D721Med (cell line): Measurements from ENCODE around the gene CDC42EP5.

Source experiments
- DNase-seq: peaks from one replicate; pipeline ENCODE4 v3.0.0; 2011; ENCODE audit warnings: low spot score; ENCODE audit not compliant: insufficient read length
- FAIRE-seq: peaks from 2 replicates; lab custom pipeline; 2011; peaks lifted over from hg19 to GRCh38; lab: Jason Lieb, UNC
- TF ChIP-seq, protein P1 (sequence below): IDR thresholded peaks from 2 replicates; pipeline ENCODE4 v1.5.1; 2012; ENCODE audit warnings: mild to moderate bottlenecking, control low read depth; ENCODE audit not compliant: insufficient read depth; ENCODE audit errors: missing control alignments

The CDC42EP5 gene

DNA sequence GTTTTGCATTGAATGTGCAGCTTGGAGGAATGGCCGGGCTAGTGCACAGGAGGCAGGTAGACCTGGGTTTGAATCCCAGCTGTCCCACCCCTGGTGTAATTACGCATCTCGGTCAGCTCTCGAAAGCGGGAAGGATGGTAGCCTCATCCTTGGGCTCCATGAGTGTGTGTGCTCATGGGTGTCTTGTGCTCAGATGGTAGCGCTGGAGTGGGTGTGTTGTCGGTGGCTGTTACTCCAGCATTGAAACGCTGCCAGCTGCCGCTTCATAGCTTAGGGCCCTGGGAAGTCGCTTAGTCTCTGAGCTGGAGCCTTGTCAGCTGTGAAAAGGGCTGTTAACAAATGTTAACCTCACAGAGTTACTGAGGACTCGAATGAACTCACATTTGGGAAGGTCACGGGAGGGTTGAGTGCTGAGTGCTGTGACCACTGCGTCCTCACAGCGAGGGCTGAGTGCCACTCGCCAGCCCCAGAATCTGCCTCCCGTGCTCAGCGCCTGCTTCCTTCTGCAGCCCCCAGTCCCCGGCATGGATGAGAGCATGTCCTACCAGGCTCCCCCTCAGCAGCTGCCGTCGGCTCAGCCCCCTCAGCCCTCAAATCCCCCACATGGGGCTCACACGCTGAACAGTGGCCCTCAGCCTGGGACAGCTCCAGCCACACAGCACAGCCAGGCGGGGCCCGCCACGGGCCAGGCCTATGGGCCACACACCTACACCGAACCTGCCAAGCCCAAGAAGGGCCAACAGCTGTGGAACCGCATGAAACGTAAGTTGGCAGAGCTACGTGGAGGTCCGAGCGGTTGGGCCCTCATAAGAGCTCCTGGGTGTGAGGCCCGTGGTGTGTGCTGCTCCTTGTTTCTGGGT, 18.9 kb downstream of the CDC42EP5 start:
- TF ChIP-seq, protein P1, sequence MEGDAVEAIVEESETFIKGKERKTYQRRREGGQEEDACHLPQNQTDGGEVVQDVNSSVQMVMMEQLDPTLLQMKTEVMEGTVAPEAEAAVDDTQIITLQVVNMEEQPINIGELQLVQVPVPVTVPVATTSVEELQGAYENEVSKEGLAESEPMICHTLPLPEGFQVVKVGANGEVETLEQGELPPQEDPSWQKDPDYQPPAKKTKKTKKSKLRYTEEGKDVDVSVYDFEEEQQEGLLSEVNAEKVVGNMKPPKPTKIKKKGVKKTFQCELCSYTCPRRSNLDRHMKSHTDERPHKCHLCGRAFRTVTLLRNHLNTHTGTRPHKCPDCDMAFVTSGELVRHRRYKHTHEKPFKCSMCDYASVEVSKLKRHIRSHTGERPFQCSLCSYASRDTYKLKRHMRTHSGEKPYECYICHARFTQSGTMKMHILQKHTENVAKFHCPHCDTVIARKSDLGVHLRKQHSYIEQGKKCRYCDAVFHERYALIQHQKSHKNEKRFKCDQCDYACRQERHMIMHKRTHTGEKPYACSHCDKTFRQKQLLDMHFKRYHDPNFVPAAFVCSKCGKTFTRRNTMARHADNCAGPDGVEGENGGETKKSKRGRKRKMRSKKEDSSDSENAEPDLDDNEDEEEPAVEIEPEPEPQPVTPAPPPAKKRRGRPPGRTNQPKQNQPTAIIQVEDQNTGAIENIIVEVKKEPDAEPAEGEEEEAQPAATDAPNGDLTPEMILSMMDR, result no peak
- no peak for DNase-seq
- FAIRE-seq, result no peak

DNA sequence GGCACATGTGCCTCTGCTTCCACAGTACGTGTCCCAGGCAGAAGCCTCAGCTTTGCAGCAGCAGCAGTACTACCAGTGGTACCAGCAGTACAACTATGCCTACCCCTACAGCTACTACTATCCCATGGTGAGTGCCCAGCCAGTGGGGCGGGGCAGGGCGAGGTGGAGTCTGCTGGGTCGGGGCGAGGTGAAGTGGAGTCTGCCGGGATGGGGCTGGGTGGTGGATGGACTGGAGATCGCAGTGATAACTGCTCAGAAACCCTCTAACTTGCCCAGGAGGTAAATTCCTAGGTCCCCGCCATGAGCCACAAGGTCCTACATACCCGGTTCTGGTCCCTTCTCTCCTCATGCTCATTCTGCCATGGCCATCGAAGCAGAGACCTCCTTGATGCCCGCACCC, 20.5 kb downstream of the CDC42EP5 start:
- FAIRE-seq, result no peak
- no peak for DNase-seq
- TF ChIP-seq, protein P1, result no peak

DNA sequence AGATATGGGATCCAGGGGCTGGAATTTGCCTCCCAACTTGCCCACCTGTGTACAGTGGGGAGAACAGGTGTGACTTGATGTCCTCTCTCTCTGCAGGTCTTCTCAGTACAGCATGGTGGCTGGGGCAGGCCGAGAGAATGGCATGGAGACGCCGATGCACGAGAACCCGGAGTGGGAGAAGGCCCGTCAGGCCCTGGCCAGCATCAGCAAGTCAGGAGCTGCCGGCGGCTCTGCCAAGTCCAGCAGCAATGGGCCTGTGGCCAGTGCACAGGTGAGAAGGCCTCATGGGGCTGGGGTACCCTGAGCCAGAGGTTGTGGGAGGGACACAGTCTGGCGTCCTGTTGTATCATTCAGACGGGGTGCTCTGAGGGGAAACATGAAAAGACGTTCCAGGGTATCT, 21.1 kb downstream of the CDC42EP5 start:
- FAIRE-seq (no peak), DNase-seq (no peak)
- TF ChIP-seq, protein P1, result no peak

DNA sequence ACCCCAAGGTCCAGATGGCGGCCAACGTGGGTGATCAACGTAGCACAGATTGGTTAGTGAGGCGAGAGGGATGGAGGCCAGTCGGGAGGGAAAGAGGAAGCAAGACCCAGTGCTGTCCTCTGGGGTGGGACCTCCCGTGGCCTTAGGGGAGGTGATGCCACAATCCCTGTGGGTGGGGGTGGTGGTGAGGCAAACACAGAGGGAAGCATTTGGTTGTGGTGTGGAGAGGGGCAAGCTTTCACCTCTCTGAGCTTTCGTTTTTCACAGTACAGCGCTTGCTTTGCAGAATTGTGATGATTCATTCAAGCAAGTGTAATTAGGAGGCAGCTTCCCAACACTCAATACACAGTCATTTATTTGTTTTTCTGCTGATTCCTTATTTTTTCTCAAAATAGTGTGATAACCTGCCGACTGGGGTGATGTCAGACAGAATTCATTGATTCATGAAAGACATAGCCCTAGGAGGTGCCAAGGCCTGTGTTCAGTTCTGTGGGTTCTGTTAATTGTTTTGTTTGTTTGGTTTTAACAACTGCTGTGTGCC, 21.7 kb downstream of the CDC42EP5 start:
- TF ChIP-seq, protein P1, result no peak
- DNase-seq (no peak), FAIRE-seq (peak; percentile 56)

DNA sequence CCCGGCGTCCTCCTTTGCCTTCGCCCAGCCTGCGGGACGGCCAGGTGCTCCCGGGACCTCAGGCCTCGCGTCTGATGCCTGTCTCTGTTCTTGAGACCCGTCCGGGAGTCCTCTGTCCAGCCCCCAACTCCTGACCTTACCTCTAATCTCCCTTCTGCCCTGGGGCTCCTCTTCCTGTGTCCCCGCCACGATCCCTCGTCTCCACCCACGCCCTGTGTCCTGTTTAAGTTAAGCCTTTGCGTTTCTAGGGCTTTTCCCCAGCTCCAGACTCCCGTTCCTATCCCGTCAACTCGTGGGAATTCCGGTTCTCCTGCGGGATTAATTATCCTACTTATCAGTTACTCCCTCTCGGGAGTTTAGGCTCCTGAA, 23.4 kb downstream of the CDC42EP5 start:
- FAIRE-seq (no peak), DNase-seq (no peak)
- TF ChIP-seq, protein P1, result no peak

DNA sequence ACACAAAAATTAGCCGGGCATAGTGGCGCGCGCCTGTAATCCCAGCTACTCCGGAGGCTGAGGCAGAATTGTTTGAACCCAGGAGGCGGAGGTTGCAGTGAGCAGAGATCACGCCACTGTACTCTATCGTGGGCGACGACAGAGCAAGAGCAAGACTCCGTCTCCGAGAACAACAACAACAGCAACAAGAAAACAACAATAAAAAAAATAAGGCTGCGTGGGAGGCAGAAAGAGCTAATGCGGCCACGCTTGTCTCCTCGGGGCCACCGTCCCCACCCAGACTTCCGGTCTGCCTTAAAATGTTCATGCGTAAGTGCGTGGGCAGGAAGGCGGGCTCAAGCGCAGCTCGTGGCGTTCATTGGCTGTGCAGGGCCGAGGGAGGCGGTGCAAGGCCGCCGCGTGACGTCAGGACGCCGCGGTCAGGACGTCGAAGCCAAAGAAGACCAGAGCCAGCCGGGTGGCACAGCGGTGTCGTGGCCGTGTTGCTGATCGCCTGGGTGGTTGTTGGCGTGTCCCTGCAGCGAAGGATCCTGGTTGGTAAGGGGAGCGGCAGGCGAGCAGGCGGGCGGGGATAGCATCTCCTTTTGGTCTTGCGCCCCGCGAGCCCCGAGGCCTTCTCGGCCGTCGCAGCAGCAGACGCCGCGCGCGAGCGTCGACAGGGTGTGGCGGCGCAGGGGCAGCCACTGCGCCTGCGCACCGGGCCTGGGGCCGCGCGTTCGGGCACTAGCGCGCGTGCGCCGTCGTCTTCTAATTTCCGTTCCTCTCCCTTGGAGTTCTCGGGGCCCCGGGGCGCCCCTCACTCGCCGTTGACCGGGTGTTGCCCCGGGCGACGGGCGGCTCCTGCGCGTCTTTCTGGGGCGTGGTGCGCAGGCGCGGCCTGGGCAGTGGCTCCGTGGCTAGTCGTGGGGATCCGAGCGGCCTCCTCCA, 24.1 kb downstream of the CDC42EP5 start, which contains the start of gene LENG8:
Gene LENG8, plus strand, starts transcription at position 426 of the 927 bp plus-strand sequence. CDS start 2,146 bp downstream, outside the sequence.
- TF ChIP-seq, protein P1, result no peak
- DNase-seq (peak; percentile 75), FAIRE-seq (no peak)
